HG03097 (cell line): Measurements from ENCODE around the gene CREB5.

Experiments
- ATAC-seq: cut with Tn5 transposase; IDR thresholded peaks from one replicate; pipeline ENCODE4 v1.9.1; 2021; ENCODE audit not compliant: unreplicated experiment, low FRiP score

The CREB5 gene

DNA sequence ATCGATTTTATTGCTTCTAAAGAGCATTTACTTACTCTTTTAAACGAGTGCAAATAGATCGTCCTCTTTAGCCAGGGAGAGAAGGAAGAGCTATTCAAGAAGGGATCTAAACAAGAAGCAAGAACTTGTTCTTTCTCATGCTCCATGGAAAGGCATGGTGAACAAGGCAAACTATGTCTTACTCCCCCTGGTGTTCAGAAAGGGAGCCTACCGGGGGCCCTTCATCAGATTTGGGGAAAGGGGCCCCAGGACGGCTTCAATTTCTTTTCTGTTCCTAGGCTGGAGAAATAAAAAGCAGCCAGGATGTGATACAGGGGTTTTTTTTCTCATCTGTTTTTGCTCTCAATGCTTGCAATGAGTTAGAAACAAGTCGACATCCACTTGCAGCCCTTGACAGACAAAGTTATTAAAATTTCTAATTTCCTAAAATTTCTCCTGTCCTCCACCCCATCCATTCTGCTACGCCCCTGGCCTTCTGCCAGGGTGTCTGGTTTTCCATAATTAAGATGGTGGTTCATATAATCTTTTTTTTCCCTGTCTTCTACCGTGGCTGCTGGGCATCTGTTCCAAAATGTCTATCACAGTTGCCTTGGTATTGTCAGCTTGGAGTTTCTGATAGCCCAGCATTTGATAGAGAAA, 214.4 kb downstream of the CREB5 start:
- no peak for ATAC-seq

- no peak for ATAC-seq
Observed at GRCh38 chr7:28627263-28627653, 214.9 kb downstream of the CREB5 start.

DNA sequence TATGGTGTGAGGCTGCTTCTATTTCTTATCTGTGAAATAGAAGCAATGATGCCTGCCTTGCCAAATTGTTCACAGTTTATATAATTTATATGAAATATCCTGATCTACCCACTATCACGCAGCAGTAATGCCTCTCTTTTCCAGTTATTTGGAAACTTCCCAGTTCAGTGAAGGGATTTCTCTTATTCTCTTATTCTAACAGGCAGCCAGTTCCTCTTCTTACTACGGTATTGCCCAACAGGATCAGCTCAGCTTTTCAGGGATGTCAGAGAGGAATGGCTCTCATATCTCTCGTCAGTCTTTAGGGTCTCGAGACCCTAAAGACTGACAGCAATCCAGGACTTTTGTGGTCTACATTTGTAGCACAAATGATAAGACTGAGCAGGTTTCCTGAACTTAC, 215.6 kb downstream of the CREB5 start:
- no peak for ATAC-seq

DNA sequence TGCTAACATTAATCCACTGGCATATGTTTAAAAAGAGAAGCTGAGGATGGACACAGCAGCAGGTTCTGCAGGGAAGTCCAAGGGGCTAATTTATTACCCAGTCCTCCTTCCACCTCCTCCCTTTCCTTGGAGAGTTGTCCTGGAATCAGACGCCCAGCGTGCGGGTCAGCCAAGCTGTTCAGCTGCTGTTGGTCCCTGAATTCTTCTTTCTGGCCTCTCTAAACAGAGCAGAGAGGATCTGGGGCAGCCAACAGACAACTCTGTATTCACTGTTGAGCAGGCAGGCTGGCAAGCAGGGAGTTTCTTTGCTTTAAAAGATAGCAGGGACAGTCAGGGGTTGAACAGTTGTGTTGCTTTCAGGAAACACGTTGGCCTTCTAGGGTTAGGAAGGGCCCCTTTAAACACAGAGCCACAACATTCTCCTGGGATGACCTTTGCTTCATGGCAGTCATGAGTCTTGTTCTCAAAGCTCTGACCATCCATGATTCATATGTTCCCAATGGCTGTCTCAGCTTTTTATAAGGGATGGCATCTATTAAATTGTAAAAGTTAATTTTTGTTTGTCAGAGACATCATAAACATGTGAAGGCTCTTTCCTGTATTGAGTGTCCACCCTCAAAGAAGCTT, 217.0 kb downstream of the CREB5 start:
- no peak for ATAC-seq

DNA sequence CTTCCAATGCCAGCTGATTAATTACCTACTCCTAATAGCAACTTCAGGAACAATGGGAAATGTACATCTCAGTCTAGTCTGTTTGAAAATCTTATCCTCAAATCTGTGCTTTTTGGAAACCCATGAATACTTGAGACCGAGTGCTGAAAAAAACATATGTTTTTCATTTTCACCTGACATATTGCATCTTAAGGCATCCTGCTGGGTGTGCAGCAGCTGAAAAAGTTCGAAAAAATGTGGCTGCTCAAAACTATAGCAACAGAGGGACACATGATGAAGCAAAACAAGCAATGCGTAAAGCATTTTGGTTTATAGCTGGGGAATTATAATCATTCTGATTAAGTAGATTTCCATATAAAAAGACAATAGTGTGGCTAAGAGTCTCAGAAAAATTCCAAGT, 218.0 kb downstream of the CREB5 start:
- ATAC-seq: no peak

DNA sequence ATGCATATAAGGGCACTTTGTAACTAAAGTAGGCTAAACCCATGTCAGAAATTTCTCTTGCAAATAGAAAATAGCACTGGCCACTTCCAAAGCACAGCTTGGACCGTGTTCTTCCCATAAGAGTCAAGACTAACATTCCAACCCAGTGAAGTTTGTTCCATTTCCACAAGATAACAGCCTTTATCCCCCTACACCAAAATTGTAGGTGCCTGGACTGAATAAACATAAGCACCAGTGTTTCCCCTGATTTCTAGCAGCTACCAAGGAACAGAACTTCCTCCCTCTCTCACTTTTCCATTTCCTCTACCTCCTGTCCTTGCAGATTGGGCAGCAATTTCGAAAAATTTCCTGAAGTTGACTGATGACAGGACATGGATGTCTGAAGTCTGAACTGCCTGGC, 219.7 kb downstream of the CREB5 start:
- no peak for ATAC-seq

DNA sequence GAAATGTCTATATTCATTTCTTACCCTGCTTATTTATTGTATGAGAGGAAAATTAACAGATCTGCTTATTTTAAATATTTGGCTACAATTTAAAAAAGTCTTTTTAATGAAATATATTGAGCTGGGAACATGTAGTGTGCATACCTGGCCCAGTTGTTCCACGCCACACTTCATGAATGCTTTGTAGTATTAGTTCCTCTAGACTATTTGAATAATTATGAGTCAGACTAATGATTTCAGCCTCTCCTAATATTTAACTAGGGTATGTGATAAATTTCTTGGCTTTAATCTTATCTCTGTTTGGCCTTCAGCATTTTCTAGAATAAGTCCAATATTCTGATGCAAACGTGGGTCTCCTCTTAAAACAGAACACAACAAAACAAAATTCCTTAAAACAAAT, 226.6 kb downstream of the CREB5 start:
- no peak for ATAC-seq

- ATAC-seq: no peak
Observed at GRCh38 chr7:28640001-28640400, 227.7 kb downstream of the CREB5 start.

DNA sequence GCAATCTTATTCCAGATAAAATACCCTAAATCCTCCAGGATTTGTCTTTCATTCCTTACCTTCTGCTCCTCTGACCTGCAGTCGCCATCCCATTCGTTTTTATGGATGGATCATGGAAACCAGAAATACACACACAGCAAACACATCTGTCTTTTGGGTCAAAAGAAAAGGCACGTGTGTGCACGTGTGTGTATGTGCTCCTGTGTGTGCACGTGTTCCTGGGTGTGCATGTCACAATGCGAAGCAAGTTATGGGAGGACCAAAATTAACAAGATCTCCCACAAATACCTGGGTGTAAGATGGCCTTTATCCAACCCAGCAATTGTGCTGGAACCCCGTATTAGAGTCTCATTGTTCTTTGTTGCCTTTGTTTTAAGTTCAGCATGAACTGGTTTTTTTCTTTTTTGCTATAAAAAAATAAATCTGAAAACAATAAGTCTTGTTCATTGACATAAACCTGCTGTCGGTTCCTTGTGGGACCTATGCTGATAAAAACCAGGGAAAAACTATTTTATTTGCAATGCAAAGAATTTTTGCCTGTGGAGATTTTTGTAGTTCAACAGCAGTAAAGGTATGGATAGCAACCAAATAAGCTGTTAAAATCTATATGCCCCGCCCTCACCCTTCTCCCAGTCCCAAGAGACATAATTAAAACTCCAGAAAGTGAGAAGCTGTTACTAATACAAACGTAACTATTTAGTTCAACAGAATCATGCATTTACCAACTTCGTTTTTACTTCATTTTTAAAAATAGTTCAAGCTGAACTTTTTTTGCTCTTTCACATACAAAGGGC, 229.6 kb downstream of the CREB5 start:
- ATAC-seq: no peak

DNA sequence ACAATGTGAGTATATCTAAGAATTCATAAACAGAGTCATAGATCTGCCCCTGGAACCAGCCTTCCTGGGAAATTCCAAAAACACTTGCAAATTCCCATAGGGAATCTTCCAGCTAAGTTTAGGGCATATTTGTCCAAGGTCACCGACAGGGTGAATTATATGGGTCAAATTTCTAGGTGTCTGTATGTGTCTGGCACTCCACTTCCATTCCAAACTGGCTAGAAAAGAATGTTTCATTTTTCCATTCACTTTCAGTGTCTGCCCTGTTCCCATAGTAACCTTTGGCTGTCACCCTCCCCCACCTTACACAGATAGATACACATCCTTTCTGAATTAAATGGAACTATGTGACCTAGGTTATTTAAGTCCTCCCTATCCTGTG, 230.9 kb downstream of the CREB5 start:
- no peak for ATAC-seq

GRCh38 chr7:28643584-28644340, 231.4 kb downstream of the CREB5 start:
- no peak for ATAC-seq

DNA sequence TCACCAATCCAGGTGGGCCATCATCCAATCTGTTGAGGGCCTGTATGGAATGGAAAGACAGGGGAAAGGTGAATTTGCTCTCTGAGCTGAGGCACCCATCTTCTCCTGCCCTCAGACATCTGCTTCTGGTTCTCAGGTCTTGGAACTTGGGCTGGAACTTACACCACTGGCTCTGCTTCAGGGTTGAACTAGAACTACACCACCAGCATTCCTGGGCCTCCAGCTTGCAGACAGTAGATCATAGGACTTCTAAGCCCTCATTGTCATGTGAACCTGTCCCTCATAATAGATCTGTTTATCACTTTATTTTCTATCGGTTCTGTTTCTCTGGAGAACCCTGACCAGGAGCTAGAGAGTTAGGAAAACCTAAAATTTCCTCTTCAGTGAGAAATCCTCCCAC, 233.5 kb downstream of the CREB5 start:
- no peak for ATAC-seq

- ATAC-seq: no peak
Observed at GRCh38 chr7:28646376-28647075, 234.2 kb downstream of the CREB5 start.

DNA sequence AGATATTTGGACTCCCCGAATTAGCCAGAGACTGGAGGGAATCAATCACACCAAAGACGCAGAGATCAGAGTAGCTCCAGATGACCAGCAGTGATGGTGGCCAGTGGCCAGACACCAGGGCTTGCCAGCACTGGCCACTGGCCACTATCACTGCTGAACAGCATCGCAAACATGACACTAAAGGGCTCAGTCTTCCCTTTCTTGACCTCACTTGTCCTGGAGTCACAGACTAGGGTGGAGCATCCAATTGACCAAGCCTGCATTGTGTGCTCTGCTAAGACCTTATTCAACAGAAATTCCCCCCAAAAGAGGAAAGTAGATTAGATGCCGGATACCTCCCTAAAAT, 234.7 kb downstream of the CREB5 start:
- no peak for ATAC-seq

DNA sequence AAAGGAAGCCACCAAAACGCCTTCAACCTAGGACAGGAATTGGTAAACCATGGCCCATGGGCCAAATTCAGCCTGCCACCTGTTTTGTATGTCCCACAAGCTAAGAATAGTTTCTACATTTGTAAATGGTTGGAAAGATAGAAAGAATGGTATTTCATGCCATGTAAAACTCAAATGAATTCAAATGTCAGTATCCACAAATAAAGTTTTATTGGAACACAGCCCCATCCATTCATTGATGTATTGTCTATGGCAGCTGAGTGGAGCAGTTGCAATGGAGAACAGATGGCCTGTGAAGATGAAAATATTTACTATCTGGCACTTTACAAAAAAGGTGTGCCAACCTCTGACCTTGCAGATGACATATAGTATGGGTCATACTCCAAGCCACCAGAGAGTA, 236.9 kb downstream of the CREB5 start:
- ATAC-seq: no peak

- no peak for ATAC-seq
Observed at GRCh38 chr7:28649811-28650210, 237.5 kb downstream of the CREB5 start.

GRCh38 chr7:28654110-28654509, 241.8 kb downstream of the CREB5 start:
- no peak for ATAC-seq

GRCh38 chr7:28656529-28656928, 244.2 kb downstream of the CREB5 start:
- ATAC-seq: no peak

DNA sequence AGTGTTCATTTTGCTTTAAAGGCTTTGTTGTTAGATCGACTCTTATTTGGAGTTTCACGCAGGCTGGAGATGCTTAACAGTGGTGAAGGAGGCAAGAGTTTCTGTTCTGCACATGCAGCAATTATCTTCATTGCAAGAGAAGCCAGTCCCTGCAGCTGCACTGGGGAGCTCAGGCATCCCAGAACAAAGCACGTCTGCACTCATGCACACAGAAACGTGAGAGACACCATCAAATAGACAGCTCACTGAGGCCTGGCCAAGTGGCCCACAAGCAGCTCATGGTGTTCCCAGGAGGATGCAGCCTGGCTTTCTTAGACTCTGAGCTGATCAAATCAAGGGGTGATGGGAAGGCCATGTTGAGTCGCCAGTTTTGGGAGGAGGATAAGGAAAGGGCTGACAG, 246.1 kb downstream of the CREB5 start:
- ATAC-seq: no peak

DNA sequence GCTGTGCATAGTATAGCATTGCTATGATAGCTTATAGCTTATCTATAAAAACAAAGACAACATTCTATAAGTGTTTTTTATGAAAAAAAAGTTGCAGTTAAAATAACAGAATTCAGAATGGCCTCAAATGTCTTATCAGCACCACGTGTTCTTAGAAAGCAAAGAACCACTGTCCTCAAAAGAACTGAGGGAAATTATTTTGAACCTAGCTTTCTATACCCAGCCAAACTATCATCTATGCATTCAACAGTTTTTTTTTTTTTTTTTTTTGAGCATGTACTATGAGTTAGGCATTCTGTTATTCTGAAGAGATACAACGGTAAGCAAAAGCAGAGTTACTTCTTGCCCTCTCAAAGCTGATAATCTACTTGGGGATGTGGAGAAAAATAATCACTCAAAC, 247.8 kb downstream of the CREB5 start:
- no peak for ATAC-seq
